D721Med (cell line): Measurements from ENCODE around the gene ALG11.

ENCODE experiments used
- DNase-seq: peaks from one replicate; pipeline ENCODE4 v3.0.0; 2011; ENCODE audit warnings: low spot score; ENCODE audit not compliant: insufficient read length
- FAIRE-seq: peaks from 2 replicates; lab custom pipeline; 2011; peaks lifted over from hg19 to GRCh38; lab: Jason Lieb, UNC
- TF ChIP-seq, protein P1 (sequence below): IDR thresholded peaks from 2 replicates; pipeline ENCODE4 v1.5.1; 2012; ENCODE audit warnings: mild to moderate bottlenecking, control low read depth; ENCODE audit not compliant: insufficient read depth; ENCODE audit errors: missing control alignments

Gene ALG11

GRCh38 chr13:52004511-52005170 is 7.6 kb upstream of the ALG11 start:
- FAIRE-seq = no peak
- DNase-seq = no peak
- TF ChIP-seq, protein P1, sequence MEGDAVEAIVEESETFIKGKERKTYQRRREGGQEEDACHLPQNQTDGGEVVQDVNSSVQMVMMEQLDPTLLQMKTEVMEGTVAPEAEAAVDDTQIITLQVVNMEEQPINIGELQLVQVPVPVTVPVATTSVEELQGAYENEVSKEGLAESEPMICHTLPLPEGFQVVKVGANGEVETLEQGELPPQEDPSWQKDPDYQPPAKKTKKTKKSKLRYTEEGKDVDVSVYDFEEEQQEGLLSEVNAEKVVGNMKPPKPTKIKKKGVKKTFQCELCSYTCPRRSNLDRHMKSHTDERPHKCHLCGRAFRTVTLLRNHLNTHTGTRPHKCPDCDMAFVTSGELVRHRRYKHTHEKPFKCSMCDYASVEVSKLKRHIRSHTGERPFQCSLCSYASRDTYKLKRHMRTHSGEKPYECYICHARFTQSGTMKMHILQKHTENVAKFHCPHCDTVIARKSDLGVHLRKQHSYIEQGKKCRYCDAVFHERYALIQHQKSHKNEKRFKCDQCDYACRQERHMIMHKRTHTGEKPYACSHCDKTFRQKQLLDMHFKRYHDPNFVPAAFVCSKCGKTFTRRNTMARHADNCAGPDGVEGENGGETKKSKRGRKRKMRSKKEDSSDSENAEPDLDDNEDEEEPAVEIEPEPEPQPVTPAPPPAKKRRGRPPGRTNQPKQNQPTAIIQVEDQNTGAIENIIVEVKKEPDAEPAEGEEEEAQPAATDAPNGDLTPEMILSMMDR = no peak

GRCh38 chr13:52005841-52006522 is 6.2 kb upstream of the ALG11 start:
- DNase-seq (no peak), FAIRE-seq (no peak)
- TF ChIP-seq, protein P1 = no peak

GRCh38 chr13:52006523-52007245 is 5.5 kb upstream of the ALG11 start:
- TF ChIP-seq, protein P1 = no peak
- FAIRE-seq = no peak
- no peak for DNase-seq

- TF ChIP-seq, protein P1 = no peak
- FAIRE-seq (no peak), DNase-seq (no peak)
These were observed 2.3 kb upstream of the ALG11 start for GRCh38 chr13:52009946-52010345.

DNA sequence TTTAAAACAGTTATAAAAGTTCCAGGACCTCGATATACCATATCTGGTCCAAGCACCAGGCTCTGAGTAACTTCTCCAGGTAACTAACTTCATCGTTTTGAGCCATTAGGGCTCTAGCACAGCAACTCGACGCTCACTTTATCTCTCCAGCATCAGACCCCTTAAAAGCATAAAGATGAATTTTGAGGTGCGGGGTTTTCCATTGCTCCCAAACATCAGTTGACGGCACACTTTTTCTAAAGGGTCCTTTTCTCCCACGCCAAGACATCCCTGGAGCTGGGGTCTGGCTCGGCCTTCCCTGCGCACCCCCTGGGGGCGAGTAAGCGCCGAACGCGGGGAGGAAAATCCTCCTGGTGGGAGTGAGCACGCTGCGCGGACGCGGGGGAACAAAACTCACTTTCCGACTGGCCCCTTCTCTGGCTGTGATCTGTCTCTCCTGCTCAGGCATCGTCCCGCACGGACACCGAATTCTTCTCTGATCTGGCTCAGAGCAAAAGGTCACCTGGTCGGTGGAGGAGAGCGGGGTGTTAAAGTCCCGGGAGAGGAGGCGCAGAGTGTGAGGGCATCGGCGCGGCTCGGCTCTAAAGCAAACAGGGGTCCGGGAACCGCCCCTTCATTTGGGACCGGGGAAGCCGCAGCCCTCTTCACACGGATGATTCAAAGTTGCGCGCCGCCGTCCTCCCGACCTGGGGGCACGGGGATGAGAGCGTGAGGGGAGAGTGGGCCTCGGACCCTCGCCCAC is 1.1 kb upstream of the ALG11 start, which contains the start of gene ATP7B:
Gene ATP7B (minus strand): TSS at position 561 of the 742 bp plus-strand sequence. CDS start 113 bp downstream, at position 448.
- no peak for FAIRE-seq

DNA sequence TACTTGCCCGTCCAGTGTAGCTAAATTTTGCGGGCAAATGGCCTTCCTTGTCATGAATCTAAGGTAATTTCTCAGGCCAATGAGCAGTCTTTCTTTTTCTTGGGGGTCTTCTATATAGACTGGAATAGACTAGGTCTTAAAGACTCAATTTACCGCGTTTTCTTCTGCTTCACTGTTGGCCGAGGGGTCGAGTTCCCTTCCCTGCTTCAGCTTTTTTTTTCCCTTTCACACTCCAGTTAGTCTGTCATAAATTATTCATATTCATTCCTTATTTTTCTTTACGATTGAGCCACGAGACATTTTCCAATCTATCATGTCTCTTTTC is 276 bp downstream of the ALG11 start:
- DNase-seq = no peak
- TF ChIP-seq, protein P1 = no peak
- no peak for FAIRE-seq

More for the DNA sequence above, 1.1 kb upstream of the ALG11 start, which contains the start of gene ATP7B:
- TF ChIP-seq, protein P1 = no peak
- DNase-seq = no peak
